IPS-18c (cell line): Measurements from ENCODE around the gene SMAD9.
"Not testable (repeated sequence)": the region's sequence is repeated elsewhere in the genome, so short reads cannot be mapped to it uniquely, and the experiment has no call there.

Source experiments
- H3K4me3 ChIP-seq: 2 replicates; pipeline ENCODE4 v1.7.0; 2013; ENCODE audit warnings: low read depth, mild to moderate bottlenecking, low read length, moderate library complexity; ENCODE audit not compliant: insufficient read depth
- H3K9me3 ChIP-seq: one replicate; pipeline ENCODE4 v1.6.1; 2013; ENCODE audit warnings: mild to moderate bottlenecking, low read length, moderate library complexity; ENCODE audit not compliant: control insufficient read depth, insufficient read depth

The SMAD9 gene

GRCh38 chr13:36915106-36915505, 4.9 kb downstream of the SMAD9 start:
- no peak overlapping the region for H3K4me3 ChIP-seq

GRCh38 chr13:36914648-36915047, 5.4 kb downstream of the SMAD9 start:
- no peaks in the 10 kb centered on the region for H3K9me3 ChIP-seq
- H3K4me3 ChIP-seq, result no peak overlapping the region

More at GRCh38 chr13:36915106-36915505, 4.9 kb downstream of the SMAD9 start:
- no peaks in the 10 kb centered on the region for H3K9me3 ChIP-seq

- Histone ChIP-seq H3K9me3 (no peaks in the 10 kb centered on the region), H3K4me3 (no peak overlapping the region)
These were observed 6.6 kb downstream of the SMAD9 start for GRCh38 chr13:36913463-36913862.

GRCh38 chr13:36912973-36913372, 7.1 kb downstream of the SMAD9 start:
- Histone ChIP-seq H3K4me3 (no peak overlapping the region), H3K9me3 (no peaks in the 10 kb centered on the region)

- Histone ChIP-seq H3K4me3 (no peak overlapping the region), H3K9me3 (no peaks in the 10 kb centered on the region)
These were observed 7.7 kb downstream of the SMAD9 start for GRCh38 chr13:36912369-36912768.

GRCh38 chr13:36910545-36910944, 9.5 kb downstream of the SMAD9 start:
- H3K4me3 ChIP-seq, result no peak overlapping the region
- no peaks in the 10 kb centered on the region for H3K9me3 ChIP-seq

- H3K9me3 ChIP-seq, result no peaks in the 10 kb centered on the region
- no peak overlapping the region for H3K4me3 ChIP-seq
These were observed 12.2 kb downstream of the SMAD9 start for GRCh38 chr13:36907821-36908220.

- Histone ChIP-seq H3K4me3 (no peak overlapping the region), H3K9me3 (no peaks in the 10 kb centered on the region)
These were observed 12.8 kb downstream of the SMAD9 start for GRCh38 chr13:36907266-36907665.

GRCh38 chr13:36905944-36906343, 14.1 kb downstream of the SMAD9 start:
- H3K9me3 ChIP-seq, result no peaks in the 10 kb centered on the region
- H3K4me3 ChIP-seq, result no peak overlapping the region

GRCh38 chr13:36903925-36904595, 16.0 kb downstream of the SMAD9 start:
- Histone ChIP-seq H3K4me3 (no peak overlapping the region), H3K9me3 (no peaks in the 10 kb centered on the region)

GRCh38 chr13:36897054-36897616, 22.9 kb downstream of the SMAD9 start:
- Histone ChIP-seq H3K4me3 (no peak overlapping the region), H3K9me3 (no peaks in the 10 kb centered on the region)

GRCh38 chr13:36891752-36892151, 28.3 kb downstream of the SMAD9 start:
- no peak overlapping the region for H3K4me3 ChIP-seq
- no peaks in the 10 kb centered on the region for H3K9me3 ChIP-seq

GRCh38 chr13:36888645-36889044, 31.4 kb downstream of the SMAD9 start:
- H3K4me3 ChIP-seq, result no peak overlapping the region
- H3K9me3 ChIP-seq, result no peaks in the 10 kb centered on the region

GRCh38 chr13:36887758-36888521, 32.1 kb downstream of the SMAD9 start:
- H3K4me3 ChIP-seq, result no peak overlapping the region

GRCh38 chr13:36885901-36886300, 34.1 kb downstream of the SMAD9 start:
- H3K4me3 ChIP-seq, result no peak overlapping the region
- H3K9me3 ChIP-seq, result no peaks in the 10 kb centered on the region

More at GRCh38 chr13:36887758-36888521, 32.1 kb downstream of the SMAD9 start:
- no peaks in the 10 kb centered on the region for H3K9me3 ChIP-seq

GRCh38 chr13:36884235-36884634, 35.8 kb downstream of the SMAD9 start:
- no peaks in the 10 kb centered on the region for H3K9me3 ChIP-seq
- H3K4me3 ChIP-seq, result no peak overlapping the region

GRCh38 chr13:36883824-36884223, 36.2 kb downstream of the SMAD9 start:
- Histone ChIP-seq H3K4me3 (no peak overlapping the region), H3K9me3 (no peaks in the 10 kb centered on the region)

- not testable (repeated sequence) for H3K4me3 ChIP-seq, H3K9me3 ChIP-seq
These were observed 36.6 kb downstream of the SMAD9 start for GRCh38 chr13:36883392-36883791.
